Uterus (tissue), 4 donors: ENCODE results near the gene TOX2. TPM values are rescaled to one million over a fixed set of nuclear protein-coding genes. Genes with fewer than 3 reads are reported as not detected.

ENCODE experiments used
- DNase-seq, 2 donors: peaks; one replicate each; pipeline ENCODE4 v3.0.0-alpha.2; 2019 to 2020
- H3K27ac ChIP-seq, 2 donors: fragments of 200-600 bp; sonication (generic); 1 replicate in 1 of 2; 2 replicates in 1 of 2; pipeline ENCODE4 v1.5.1; 2016 to 2018
- H3K27me3 ChIP-seq, 2 donors: fragments of 200-600 bp; sonication (generic); one replicate each; pipeline ENCODE4 v1.5.1; 2018 to 2019; ENCODE audit warnings: control low read depth in 1 of 2
- H3K36me3 ChIP-seq, 2 donors: fragments of 200-600 bp; sonication (generic); one replicate each; pipeline ENCODE4 v1.5.1; 2019; ENCODE audit warnings: control low read depth in 1 of 2
- H3K4me1 ChIP-seq, 2 donors: fragments of 200-600 bp; sonication (generic); one replicate each; pipeline ENCODE4 v1.5.1; 2018 to 2019; ENCODE audit warnings: control low read depth in 1 of 2
- H3K4me3 ChIP-seq, 2 donors: fragments of 200-600 bp; sonication (generic); 1 replicate in 1 of 2; 2 replicates in 1 of 2; pipeline ENCODE4 v1.5.1; 2018 to 2019; ENCODE audit warnings: mild to moderate bottlenecking in 1 of 2
- H3K9me3 ChIP-seq, 2 donors: fragments of 200-600 bp; sonication (generic); one replicate each; pipeline ENCODE4 v1.5.1; 2019; ENCODE audit warnings: control low read depth in 1 of 2
- CTCF ChIP-seq, 4 experiments: fragments of 200-600 bp in 2 of 4; fragments of 450-650 bp in 2 of 4; sonication (generic) in 2 of 4; IDR thresholded peaks; one replicate each; pipeline ENCODE4 v1.5.1; 2016 to 2019; ENCODE audit warnings: antibody characterized with exemption in 4 of 4, mild to moderate bottlenecking in 2 of 4, moderate library complexity in 1 of 4
- POLR2A ChIP-seq, 2 donors: fragments of 450-650 bp; IDR thresholded peaks; one replicate each; pipeline ENCODE4 v1.6.1; 2016; ENCODE audit warnings: antibody characterized with exemption in 2 of 2, mild to moderate bottlenecking in 1 of 2, moderate library complexity in 1 of 2
- intact Hi-C: fragments of 100-400 bp; cut with DNase I; formaldehyde crosslinking; loops from one replicate; pipeline ENCODE4 v1.15.1; 2023; ENCODE audit warnings: low total_unique reads
- total RNA-seq, 4 donors: library from RNA; depleted of rRNA in 3 of 4; stranded (reverse); fragments of >200 nt in 3 of 4; gene quantifications; one replicate each; pipeline versions ENCODE4 v1.1.0 to v1.2.4, GENCODE V29; 2014 to 2023
- donor health status: DM: yes; HTN: yes; CAD: no.

TOX2 gene
- total RNA-seq, 4 donors from 2014 or later = 0.26 to 4.8 (median 0.28) TPM; not detected in 1

GRCh38 chr20:43963233-43963632 is 48.6 kb downstream of the TOX2 start:
- Histone ChIP-seq H3K36me3 (no peaks in the 10 kb centered on the region), H3K9me3 (no peaks in the 10 kb centered on the region), H3K27me3 (no peaks in the 10 kb centered on the region), H3K27ac (no peak overlapping the region), H3K4me3 (no peak overlapping the region), H3K4me1 (no peaks in the 10 kb centered on the region)
- DNase-seq = no peak
- intact Hi-C loops = no loop called here
- TF ChIP-seq CTCF (IDR thresholded peaks at IDR 0.05) = no peak
- TF ChIP-seq POLR2A (IDR thresholded peaks at IDR 0.05) = no peak

GRCh38 chr20:43963872-43964791 is 49.5 kb downstream of the TOX2 start:
- H3K27ac ChIP-seq = no peak overlapping the region
- intact Hi-C loops = no loop called here
- H3K36me3 ChIP-seq = no peaks in the 10 kb centered on the region

GRCh38 chr20:43968341-43969000 is 53.8 kb downstream of the TOX2 start:
- Histone ChIP-seq H3K27ac (no peak overlapping the region), H3K4me3 (no peak overlapping the region), H3K36me3 (no peaks in the 10 kb centered on the region), H3K27me3 (no peaks in the 10 kb centered on the region), H3K4me1 (no peaks in the 10 kb centered on the region), H3K9me3 (no peaks in the 10 kb centered on the region)
- intact Hi-C loops = no loop called here
- no peak for DNase-seq
- TF ChIP-seq POLR2A (IDR thresholded peaks at IDR 0.05) = no peak
- TF ChIP-seq CTCF (IDR thresholded peaks at IDR 0.05) = no peak

More at GRCh38 chr20:43963872-43964791, 49.5 kb downstream of the TOX2 start:
- H3K9me3 ChIP-seq = no peaks in the 10 kb centered on the region
- no peaks in the 10 kb centered on the region for H3K27me3 ChIP-seq
- no peaks in the 10 kb centered on the region for H3K4me1 ChIP-seq
- DNase-seq = no peak
- TF ChIP-seq CTCF (IDR thresholded peaks at IDR 0.05) (no peak), POLR2A (IDR thresholded peaks at IDR 0.05) (no peak)
- H3K4me3 ChIP-seq = no peak overlapping the region

GRCh38 chr20:43969028-43969447 is 54.4 kb downstream of the TOX2 start:
- Histone ChIP-seq H3K9me3 (no peaks in the 10 kb centered on the region), H3K4me3 (no peak overlapping the region), H3K36me3 (no peaks in the 10 kb centered on the region), H3K4me1 (no peaks in the 10 kb centered on the region), H3K27ac (no peak overlapping the region), H3K27me3 (no peaks in the 10 kb centered on the region)
- intact Hi-C loops = no loop called here
- DNase-seq = no peak
- no peak for TF ChIP-seq CTCF (IDR thresholded peaks at IDR 0.05)
- no peak for TF ChIP-seq POLR2A (IDR thresholded peaks at IDR 0.05)
